NCI-H1105 (cell line): ENCODE measurements around the gene CLCN6.

Experiments
- DNase-seq: peaks from one replicate; lab custom pipeline; 2025; lab: John Stamatoyannopoulos, UW

The CLCN6 gene

GRCh38 chr1:11828511-11828910, 22.5 kb downstream of the CLCN6 start:
- DNase-seq: no peak

- DNase-seq: no peak
These were observed 26.1 kb downstream of the CLCN6 start for GRCh38 chr1:11831945-11832725.

DNA sequence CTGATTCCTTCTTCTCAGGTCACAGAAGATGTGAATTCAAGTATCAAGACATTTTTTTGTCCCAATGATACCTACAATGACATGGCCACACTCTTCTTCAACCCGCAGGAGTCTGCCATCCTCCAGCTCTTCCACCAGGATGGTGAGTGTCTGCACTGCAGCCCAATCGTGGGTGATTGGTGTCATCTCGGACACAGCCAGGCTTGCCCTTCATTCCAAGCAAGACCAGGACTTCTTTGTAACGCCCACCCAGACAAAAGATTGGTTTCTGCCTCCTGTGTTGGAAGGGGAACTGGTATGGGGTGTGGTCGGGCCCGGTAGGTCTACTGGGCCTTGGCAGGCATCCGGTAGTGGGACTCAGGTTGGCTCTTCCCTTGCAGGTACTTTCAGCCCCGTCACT, 27.5 kb downstream of the CLCN6 start:
- no peak for DNase-seq

DNA sequence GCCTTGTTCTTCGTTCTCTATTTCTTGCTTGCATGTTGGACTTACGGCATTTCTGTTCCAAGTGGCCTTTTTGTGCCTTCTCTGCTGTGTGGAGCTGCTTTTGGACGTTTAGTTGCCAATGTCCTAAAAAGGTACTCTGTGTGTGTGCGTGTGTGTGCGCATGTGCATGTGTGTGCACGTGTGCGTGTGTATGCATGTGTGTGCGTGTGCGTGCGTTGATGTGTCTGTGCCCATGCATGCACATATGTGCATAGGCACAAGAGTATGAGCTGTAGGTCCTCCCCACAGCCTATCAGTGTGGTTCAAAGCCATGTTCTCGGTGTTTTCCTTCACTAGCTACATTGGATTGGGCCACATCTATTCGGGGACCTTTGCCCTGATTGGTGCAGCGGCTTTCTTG, 27.9 kb downstream of the CLCN6 start:
- no peak for DNase-seq

- no peak for DNase-seq
These were observed 29.6 kb downstream of the CLCN6 start for GRCh38 chr1:11835441-11836225.

GRCh38 chr1:11836955-11837766, 31.2 kb downstream of the CLCN6 start:
- no peak for DNase-seq

- DNase-seq: no peak
These were observed 31.9 kb downstream of the CLCN6 start for GRCh38 chr1:11837767-11838348.

GRCh38 chr1:11838349-11839272, 32.6 kb downstream of the CLCN6 start:
- DNase-seq: peak; percentile 59

DNA sequence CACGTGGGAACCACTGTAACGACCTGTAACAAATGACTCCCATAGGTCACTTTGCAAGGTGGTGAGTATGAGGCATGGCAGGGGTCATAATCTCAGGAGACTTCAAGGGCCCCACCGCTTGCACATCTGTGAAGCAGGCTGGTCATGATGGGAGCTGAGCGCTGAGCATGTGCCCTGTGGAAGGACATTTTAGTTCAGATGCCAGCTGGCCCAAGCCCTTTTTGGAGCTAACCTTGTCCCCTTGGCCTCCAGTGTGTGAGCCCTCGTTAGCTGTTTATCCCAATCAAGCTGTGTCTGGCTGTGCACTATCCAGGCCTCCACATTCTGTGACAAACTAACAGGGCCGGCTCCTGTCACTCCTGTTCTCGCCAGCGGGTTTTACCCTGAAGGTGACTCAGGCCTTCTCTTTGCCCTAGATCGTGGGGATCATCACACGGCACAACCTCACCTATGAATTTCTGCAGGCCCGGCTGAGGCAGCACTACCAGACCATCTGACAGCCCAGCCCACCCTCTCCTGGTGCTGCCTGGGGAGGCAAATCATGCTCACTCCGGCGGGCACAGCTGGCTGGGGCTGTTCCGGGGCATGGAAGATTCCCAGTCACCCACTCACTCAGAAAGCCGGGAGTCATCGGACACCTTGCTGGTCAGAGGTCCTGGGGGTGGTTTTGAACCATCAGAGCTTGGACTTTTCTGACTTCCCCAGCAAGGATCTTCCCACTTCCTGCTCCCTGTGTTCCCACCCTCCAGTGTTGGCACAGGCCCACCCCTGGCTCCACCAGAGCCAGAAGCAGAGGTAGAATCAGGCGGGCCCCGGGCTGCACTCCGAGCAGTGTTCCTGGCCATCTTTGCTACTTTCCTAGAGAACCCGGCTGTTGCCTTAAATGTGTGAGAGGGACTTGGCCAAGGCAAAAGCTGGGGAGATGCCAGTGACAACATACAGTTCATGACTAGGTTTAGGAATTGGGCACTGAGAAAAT, 34.0 kb downstream of the CLCN6 start:
- no peak for DNase-seq

DNA sequence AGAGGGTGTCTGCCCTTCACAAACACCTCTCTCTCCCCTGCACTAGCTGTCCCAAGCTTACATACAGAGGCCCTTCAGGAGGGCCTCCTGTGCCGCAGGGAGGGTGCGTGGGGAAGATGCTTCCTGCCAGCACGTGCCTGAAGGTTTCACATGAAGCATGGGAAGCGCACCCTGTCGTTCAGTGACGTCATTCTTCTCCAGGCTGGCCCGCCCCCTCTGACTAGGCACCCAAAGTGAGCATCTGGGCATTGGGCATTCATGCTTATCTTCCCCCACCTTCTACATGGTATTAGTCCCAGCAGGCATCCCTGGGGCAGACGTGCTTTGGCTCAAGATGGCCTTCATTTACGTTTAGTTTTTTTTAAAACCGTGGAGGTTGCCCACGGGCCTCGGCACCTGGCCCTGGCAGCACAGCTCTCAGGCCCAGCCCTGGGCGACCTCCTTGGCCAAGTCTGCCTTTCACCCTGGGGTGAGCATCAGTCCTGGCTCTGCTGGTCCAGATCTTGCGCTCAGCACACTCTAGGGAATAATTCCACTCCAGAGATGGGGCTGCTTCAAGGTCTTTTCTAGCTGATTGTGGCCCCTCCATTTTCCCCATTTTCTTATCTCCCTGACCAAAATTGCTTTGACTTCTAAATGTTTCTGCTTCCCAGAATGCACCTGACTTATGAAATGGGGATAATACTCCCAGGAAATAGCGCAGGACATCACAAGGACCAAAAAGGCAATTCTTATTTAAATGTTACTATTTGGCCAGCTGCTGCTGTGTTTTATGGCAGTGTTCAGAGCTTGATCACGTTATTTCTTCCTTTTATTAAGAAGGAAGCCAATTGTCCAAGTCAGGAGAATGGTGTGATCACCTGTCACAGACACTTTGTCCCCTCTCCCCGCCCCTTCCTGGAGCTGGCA, 35.5 kb downstream of the CLCN6 start:
- DNase-seq: no peak

DNA sequence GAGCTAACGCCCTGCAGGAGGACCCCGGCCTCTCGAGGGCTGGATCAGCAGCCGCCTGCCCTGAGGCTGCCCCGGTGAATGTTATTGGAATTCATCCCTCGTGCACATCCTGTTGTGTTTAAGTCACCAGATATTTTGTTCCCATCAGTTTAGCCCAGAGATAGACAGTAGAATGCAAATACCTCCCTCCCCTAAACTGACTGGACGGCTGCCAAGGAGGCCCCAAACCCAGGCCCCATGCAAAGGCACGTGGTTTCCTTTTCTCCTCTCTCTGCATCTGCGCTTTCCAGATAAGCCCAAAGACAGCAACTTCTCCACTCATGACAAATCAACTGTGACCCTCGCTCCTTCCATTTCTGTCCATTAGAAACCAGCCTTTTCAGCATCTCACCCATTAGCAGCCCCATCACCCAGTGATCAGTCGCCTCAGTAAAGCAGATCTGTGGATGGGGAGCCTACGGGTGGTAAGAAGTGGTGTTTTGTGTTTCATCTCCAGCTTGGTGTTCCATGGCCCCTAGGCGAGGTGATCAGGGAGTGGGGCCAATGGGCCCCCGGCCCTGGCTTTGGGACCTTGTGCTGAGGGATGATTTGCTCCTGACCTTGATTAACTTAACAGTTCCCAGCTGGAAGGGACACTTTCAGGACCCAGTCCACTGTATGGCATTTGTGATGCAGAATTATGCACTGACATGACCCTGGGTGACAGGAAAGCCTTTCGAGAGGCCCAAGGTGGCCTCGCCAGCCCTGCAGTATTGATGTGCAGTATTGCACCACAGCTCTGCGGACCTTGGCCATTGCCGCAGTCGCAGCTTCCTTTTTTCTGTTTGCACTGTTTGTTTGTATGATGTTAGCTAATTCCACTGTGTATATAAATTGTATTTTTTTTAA, 36.4 kb downstream of the CLCN6 start:
- DNase-seq: no peak

DNA sequence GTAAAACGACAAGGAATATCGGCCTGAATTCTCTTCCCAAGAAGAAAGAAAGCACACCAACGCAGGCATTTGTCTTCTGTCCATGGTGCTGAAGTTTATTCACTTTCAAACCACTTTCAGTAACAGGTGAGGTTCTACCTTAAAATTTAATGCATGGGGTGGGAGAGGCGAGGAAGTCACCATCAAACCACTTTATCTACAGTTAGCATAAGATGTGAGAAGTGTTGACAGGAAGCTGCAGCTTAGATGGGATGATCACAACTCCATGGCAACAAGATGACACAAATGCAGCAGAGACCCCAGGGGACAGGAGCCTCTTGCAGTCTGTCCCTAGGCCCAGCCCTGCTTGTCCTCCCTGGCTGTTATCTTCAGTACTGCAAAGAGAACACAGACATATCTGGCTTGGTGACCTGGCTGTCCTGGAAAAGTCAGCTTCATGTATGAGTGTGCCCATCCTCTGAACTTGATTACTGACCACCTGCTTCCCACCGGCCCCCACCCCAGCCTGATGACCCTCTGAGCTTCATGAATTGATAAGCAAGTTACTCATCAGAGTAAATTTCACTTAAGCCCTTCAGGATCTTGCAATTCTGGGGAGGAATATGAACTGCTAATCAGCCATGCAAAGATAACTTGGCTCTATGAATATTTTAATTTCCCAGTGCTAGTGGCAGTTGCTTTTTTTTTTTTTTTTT, 39.8 kb downstream of the CLCN6 start:
- no peak for DNase-seq

- peak; percentile 96 for DNase-seq
These were observed 41.8 kb downstream of the CLCN6 start, which contains the start of gene NPPA for GRCh38 chr1:11847667-11848372. NPPA (minus strand) TSS chr1:11847783; CDS start chr1:11847684, 99 bp downstream.

GRCh38 chr1:11848373-11848700, 42.3 kb downstream of the CLCN6 start:
- DNase-seq: no peak

- no peak for DNase-seq
These were observed 44.2 kb downstream of the CLCN6 start for GRCh38 chr1:11850156-11850555.

DNA sequence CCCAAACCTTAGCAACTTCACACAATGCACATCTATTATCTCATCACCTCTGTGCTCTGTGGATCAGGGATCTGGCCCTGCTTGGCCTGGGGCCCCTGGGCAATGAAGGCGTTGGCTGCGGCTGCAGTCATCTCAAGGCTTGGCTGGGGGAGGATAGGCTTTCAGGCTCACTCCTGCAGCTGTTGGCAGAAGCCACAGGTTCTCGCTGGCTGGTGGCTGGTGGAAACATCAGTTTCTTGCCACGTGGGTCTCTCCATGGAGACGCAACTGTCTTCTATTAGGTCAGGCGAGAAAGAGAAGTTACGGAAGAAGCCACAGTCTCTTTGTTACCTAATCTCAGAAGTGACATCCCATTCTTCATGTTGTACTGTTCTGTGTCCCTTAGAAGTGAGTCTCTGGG, 45.2 kb downstream of the CLCN6 start:
- no peak for DNase-seq

- no peak for DNase-seq
These were observed 48.5 kb downstream of the CLCN6 start for GRCh38 chr1:11854519-11854918.
